ENCODE data around the gene HS2ST1.

The HS2ST1 gene

GRCh38 chr1:87044840-87045239 is 130.4 kb downstream of the HS2ST1 start:
- no peaks in the 10 kb centered on the region for H3K4me1 ChIP-seq (ENCODE audit: control insufficient read depth in 1 of 2, insufficient read depth in 1 of 2, low read depth in 1 of 2, low read length in 1 of 2)
- H3K27me3 ChIP-seq, result no peaks in the 10 kb centered on the region
- H3K4me3 ChIP-seq (ENCODE audit: low read depth in 1 of 2, low read length in 1 of 2), result no peak overlapping the region
- no peak overlapping the region for H3K27ac ChIP-seq
- H3K9me3 ChIP-seq, result no peaks in the 10 kb centered on the region
- no peaks in the 10 kb centered on the region for H3K36me3 ChIP-seq
- TF ChIP-seq CTCF (IDR thresholded peaks at IDR 0.05), result no peak

- Histone ChIP-seq H3K27me3 (no peaks in the 10 kb centered on the region), H3K4me3 (ENCODE audit: low read depth in 1 of 2, low read length in 1 of 2) (no peak overlapping the region), H3K4me1 (ENCODE audit: control insufficient read depth in 1 of 2, insufficient read depth in 1 of 2, low read depth in 1 of 2, low read length in 1 of 2) (no peaks in the 10 kb centered on the region), H3K27ac (no peak overlapping the region), H3K9me3 (no peaks in the 10 kb centered on the region), H3K36me3 (no peaks in the 10 kb centered on the region)
- no peak for TF ChIP-seq CTCF (IDR thresholded peaks at IDR 0.05)
Observed at GRCh38 chr1:87045761-87046304, 131.4 kb downstream of the HS2ST1 start.

DNA sequence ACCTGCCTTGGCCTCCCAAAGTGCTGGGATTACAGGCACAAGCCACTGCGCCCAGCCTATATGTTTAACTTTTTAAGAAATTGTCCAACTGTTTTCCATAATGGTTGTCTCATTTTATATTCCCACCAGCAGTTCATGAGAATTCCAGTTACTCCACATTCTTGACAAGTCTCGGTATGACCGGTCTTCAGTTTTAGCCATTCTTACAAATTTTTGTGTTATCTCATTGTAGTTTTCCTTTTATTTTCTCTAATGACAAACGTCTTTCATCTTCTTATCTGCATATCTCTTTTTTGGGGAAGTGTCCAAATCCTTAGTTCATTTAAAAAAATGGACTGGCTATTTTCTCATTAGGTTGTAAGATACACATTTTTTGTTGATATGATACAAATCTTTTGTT is 132.5 kb downstream of the HS2ST1 start:
- H3K27ac ChIP-seq, result no peak overlapping the region
- TF ChIP-seq CTCF (IDR thresholded peaks at IDR 0.05), result no peak
- no peaks in the 10 kb centered on the region for H3K36me3 ChIP-seq
- no peaks in the 10 kb centered on the region for H3K9me3 ChIP-seq
- H3K4me1 ChIP-seq (ENCODE audit: control insufficient read depth in 1 of 2, insufficient read depth in 1 of 2, low read depth in 1 of 2, low read length in 1 of 2), result no peaks in the 10 kb centered on the region
- no peak overlapping the region for H3K4me3 ChIP-seq (ENCODE audit: low read depth in 1 of 2, low read length in 1 of 2)
- H3K27me3 ChIP-seq, result no peaks in the 10 kb centered on the region

DNA sequence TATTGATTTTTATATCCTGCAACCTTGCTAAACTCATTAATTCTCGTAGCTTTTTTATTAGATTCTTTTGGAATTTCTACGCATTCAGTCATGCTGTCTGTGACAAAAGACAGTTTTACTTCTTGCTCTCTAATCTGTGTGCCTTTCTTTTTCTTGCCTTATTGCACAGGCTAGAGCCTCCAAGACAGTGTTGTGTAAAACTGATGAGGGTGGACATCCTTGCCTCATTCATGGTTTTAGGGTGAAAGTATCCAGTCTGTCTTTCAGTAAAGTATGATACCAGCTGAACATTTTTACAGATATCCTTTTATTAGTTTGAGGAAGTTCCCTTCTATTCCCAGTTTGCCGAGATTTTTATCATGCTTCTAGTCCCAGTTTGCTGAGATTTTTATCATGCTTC is 133.8 kb downstream of the HS2ST1 start:
- Histone ChIP-seq H3K27me3 (no peaks in the 10 kb centered on the region), H3K4me1 (ENCODE audit: control insufficient read depth in 1 of 2, insufficient read depth in 1 of 2, low read depth in 1 of 2, low read length in 1 of 2) (no peaks in the 10 kb centered on the region), H3K27ac (no peak overlapping the region), H3K9me3 (no peaks in the 10 kb centered on the region), H3K4me3 (ENCODE audit: low read depth in 1 of 2, low read length in 1 of 2) (no peak overlapping the region), H3K36me3 (no peaks in the 10 kb centered on the region)
- no peak for TF ChIP-seq CTCF (IDR thresholded peaks at IDR 0.05)

- H3K9me3 ChIP-seq, result no peaks in the 10 kb centered on the region
- H3K4me3 ChIP-seq (ENCODE audit: low read depth in 1 of 2, low read length in 1 of 2), result no peak overlapping the region
- H3K36me3 ChIP-seq, result no peaks in the 10 kb centered on the region
- no peak for TF ChIP-seq CTCF (IDR thresholded peaks at IDR 0.05)
- no peaks in the 10 kb centered on the region for H3K4me1 ChIP-seq (ENCODE audit: control insufficient read depth in 1 of 2, insufficient read depth in 1 of 2, low read depth in 1 of 2, low read length in 1 of 2)
- H3K27me3 ChIP-seq, result no peaks in the 10 kb centered on the region
- H3K27ac ChIP-seq, result no peak overlapping the region
Observed at GRCh38 chr1:87051965-87052364, 137.5 kb downstream of the HS2ST1 start.

GRCh38 chr1:87052400-87052799 is 138.0 kb downstream of the HS2ST1 start:
- no peaks in the 10 kb centered on the region for H3K4me1 ChIP-seq (ENCODE audit: control insufficient read depth in 1 of 2, insufficient read depth in 1 of 2, low read depth in 1 of 2, low read length in 1 of 2)
- H3K4me3 ChIP-seq (ENCODE audit: low read depth in 1 of 2, low read length in 1 of 2), result no peak overlapping the region
- no peaks in the 10 kb centered on the region for H3K9me3 ChIP-seq
- H3K36me3 ChIP-seq, result no peaks in the 10 kb centered on the region
- TF ChIP-seq CTCF (IDR thresholded peaks at IDR 0.05), result no peak
- no peaks in the 10 kb centered on the region for H3K27me3 ChIP-seq
- H3K27ac ChIP-seq, result no peak overlapping the region
